HEK293 (cell line): ENCODE results near the gene GRIN3A.

Experiments
- YY1 ChIP-seq: fragments of 450-650 bp; formaldehyde crosslinking; IDR thresholded peaks from 2 replicates; pipeline ENCODE4 v1.5.1; 2018; ENCODE audit warnings: missing biosample characterization, missing genetic modification characterization
- TF ChIP-seq, protein P1 (sequence below): fragments of 450-650 bp; formaldehyde crosslinking; IDR thresholded peaks from 2 replicates; pipeline ENCODE4 v1.5.1; 2016; ENCODE audit warnings: missing biosample characterization, missing genetic modification characterization

DNA sequence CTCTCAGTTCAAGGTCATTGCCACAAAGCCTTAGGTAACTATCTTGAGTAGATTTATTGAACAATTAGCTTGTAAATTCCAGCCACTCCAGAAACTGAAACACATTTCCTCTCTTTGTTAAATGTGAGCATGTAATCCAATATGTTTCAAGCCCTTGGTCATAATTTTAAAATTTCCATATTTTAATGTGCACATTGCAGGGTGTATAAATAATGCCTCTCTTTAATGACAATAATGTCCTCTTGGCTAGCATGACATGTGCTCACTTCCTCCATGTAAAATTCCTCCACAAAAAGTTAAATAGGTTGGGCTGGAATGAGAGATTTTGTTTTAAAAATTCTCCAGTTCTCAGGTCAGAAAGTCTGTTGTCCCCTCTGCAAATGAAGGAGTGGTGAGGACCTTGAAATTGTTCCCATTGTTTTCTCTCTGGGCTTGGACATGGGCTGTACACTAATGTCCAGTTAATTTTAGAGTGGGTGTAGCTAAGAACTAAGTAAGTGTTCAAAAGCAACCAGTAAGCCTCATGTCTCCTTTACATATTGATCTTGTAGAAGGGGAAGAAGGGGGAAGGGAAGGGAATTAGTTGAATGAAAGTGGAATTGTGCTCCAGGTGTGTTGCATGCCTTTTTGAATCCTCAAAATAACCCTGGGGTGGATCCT is 146.5 kb downstream of the GRIN3A start:
- TF ChIP-seq YY1 (tag by site-specific recombination), result no peak
- TF ChIP-seq, protein P1, sequence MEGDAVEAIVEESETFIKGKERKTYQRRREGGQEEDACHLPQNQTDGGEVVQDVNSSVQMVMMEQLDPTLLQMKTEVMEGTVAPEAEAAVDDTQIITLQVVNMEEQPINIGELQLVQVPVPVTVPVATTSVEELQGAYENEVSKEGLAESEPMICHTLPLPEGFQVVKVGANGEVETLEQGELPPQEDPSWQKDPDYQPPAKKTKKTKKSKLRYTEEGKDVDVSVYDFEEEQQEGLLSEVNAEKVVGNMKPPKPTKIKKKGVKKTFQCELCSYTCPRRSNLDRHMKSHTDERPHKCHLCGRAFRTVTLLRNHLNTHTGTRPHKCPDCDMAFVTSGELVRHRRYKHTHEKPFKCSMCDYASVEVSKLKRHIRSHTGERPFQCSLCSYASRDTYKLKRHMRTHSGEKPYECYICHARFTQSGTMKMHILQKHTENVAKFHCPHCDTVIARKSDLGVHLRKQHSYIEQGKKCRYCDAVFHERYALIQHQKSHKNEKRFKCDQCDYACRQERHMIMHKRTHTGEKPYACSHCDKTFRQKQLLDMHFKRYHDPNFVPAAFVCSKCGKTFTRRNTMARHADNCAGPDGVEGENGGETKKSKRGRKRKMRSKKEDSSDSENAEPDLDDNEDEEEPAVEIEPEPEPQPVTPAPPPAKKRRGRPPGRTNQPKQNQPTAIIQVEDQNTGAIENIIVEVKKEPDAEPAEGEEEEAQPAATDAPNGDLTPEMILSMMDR (tag by site-specific recombination), result no peak
